ENCODE results near the gene OR2F1.

The OR2F1 gene

GRCh38 chr7:143979359-143979758 lies 24.7 kb downstream of the OR2F1 start:
- in situ Hi-C loops (cut with HindIII; ENCODE audit: low pct_ligation_motif_present, low sequenced_read_pairs), result no loop called here
- peak; percentile 47 for DNase-seq

GRCh38 chr7:143979998-143980397 lies 25.4 kb downstream of the OR2F1 start:
- no peaks in the 10 kb centered on the region for H3K36me3 ChIP-seq (replicated peaks)
- no peak overlapping the region for H3K4me3 ChIP-seq (ENCODE audit: low read depth, low read length)
- no peak for DNase-seq
- peak overlapping the region; percentile 63 for H3K27ac ChIP-seq
- no peaks in the 10 kb centered on the region for H3K27me3 ChIP-seq (replicated peaks)
- no peak for TF ChIP-seq CTCF (IDR thresholded peaks at IDR 0.05; ENCODE audit: low read depth, low read length, missing control alignments)
- in situ Hi-C loops (cut with HindIII; ENCODE audit: low pct_ligation_motif_present, low sequenced_read_pairs), result no loop called here

More at GRCh38 chr7:143979359-143979758, 24.7 kb downstream of the OR2F1 start:
- Histone ChIP-seq H3K27ac (peak overlapping the region; percentile 63), H3K36me3 (replicated peaks) (no peaks in the 10 kb centered on the region), H3K4me3 (ENCODE audit: low read depth, low read length) (no peak overlapping the region), H3K27me3 (replicated peaks) (no peaks in the 10 kb centered on the region)
- no peak for TF ChIP-seq CTCF (IDR thresholded peaks at IDR 0.05; ENCODE audit: low read depth, low read length, missing control alignments)

- H3K4me3 ChIP-seq (ENCODE audit: low read depth, low read length), result no peak overlapping the region
- no peaks in the 10 kb centered on the region for H3K36me3 ChIP-seq (replicated peaks)
- no peaks in the 10 kb centered on the region for H3K27me3 ChIP-seq (replicated peaks)
- TF ChIP-seq CTCF (IDR thresholded peaks at IDR 0.05; ENCODE audit: low read depth, low read length, missing control alignments), result no peak
- no peak overlapping the region for H3K27ac ChIP-seq
- in situ Hi-C loops (cut with HindIII; ENCODE audit: low pct_ligation_motif_present, low sequenced_read_pairs), result no loop called here
- DNase-seq, result no peak
These were observed 26.3 kb downstream of the OR2F1 start for GRCh38 chr7:143980746-143981510.

- TF ChIP-seq CTCF (IDR thresholded peaks at IDR 0.05; ENCODE audit: low read depth, low read length, missing control alignments), result no peak
- H3K4me3 ChIP-seq (ENCODE audit: low read depth, low read length), result no peak overlapping the region
- H3K27ac ChIP-seq, result no peak overlapping the region
- H3K27me3 ChIP-seq (replicated peaks), result no peaks in the 10 kb centered on the region
- H3K36me3 ChIP-seq (replicated peaks), result no peaks in the 10 kb centered on the region
- in situ Hi-C loops (cut with HindIII; ENCODE audit: low pct_ligation_motif_present, low sequenced_read_pairs), result no loop called here
- DNase-seq, result no peak
These were observed 29.3 kb downstream of the OR2F1 start for GRCh38 chr7:143983960-143984359.

GRCh38 chr7:143987513-143987912 lies 32.9 kb downstream of the OR2F1 start:
- Histone ChIP-seq H3K27me3 (replicated peaks) (no peaks in the 10 kb centered on the region), H3K36me3 (replicated peaks) (no peaks in the 10 kb centered on the region), H3K4me3 (ENCODE audit: low read depth, low read length) (no peak overlapping the region), H3K27ac (no peak overlapping the region)
- in situ Hi-C loops (cut with HindIII; ENCODE audit: low pct_ligation_motif_present, low sequenced_read_pairs), result no loop called here
- no peak for DNase-seq
- TF ChIP-seq CTCF (IDR thresholded peaks at IDR 0.05; ENCODE audit: low read depth, low read length, missing control alignments), result no peak
